HUDEP-2 (cell line): ENCODE results near the gene EXOC3.

Experiments used
- DNase-seq, 76 experiments: peaks; one replicate each; lab custom pipeline; 2025; ENCODE audit not compliant: unreplicated experiment in 76 of 76; lab: John Stamatoyannopoulos, UW

EXOC3 gene

DNA sequence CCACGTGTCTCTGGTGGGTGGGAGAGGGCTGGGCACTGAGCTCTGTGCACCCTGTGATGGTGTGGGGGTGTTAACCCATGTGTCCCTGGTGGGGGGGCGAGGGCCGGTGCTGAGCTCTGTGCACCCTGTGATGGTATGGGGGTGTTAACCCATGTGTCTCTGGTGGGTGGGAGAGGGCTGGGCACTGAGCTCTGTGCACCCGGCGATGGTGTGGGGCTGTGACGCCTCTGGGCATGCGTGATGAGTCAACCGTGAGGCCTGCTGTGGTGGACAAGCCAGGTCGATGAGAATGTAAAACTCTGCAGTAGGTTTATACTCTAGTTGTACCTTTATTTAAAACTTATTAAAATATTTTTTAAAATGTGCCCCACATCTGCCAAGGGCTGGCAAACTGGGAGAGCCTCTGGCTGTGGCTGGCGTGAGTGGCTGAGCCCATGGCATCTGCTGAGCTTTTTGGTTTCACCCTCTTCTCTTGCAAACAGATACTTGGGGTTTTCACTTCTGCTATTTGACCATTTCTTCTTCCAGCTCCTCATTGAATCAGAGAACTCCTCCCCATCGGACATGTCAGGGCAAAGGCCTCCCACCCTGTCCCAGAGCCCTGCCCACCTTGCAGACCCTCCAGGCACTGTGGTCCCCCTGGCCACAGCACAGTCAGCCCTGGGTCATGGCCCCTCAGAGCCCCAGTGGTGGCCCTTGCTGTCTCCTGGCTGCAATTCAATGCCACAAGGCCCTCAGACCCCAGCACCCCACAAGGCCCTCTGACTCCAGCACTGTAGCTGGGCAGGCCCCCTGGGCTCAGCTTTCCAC, 18.5 kb upstream of the EXOC3 start:
- no peak for DNase-seq

DNA sequence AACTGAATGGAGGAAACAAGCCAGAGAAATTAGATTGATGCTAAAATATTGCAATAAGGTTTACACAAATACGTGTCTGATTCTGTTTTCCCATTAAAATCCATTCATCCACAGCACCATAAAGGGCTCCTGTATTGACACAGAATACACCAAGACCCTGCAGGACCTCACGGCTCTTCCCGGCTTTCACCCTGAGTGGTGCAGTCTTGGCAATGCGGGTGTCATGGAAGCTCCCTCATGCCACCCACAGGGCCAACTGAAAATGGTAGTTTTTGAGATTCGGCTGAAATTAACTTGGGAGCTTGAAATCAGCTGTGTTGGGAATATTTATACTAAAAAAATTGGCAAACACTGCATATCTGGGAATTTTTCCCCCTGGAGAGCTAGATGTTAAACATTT, 17.3 kb upstream of the EXOC3 start:
- DNase-seq: peak in 13 of 76 experiments; percentile 4 to 35 (median 13)

DNA sequence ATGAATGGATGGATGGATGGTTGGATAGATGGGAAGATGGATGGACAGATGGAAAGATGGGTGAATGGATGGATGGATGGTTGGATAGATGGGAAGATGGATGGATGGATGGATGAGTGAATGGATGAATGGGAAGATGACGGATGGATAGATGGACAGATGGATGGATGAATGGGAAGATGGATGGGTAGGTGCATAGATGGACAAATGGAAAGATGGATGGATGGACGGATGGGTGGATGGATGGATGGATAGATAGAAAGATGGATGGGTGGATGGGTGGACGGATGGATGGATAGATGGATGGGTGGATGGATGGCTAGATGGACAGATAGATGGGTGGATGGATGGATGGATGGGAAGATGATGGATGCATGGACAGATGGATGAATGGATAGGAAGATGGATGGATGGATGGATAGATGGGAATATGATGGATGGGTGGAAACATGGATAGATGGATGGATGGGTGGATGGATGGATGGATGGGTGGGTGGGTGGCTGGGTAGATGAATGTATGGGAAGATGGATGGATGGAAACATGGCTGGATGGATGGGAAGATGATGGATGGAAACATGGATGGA, 16.5 kb upstream of the EXOC3 start:
- no peak for DNase-seq

DNA sequence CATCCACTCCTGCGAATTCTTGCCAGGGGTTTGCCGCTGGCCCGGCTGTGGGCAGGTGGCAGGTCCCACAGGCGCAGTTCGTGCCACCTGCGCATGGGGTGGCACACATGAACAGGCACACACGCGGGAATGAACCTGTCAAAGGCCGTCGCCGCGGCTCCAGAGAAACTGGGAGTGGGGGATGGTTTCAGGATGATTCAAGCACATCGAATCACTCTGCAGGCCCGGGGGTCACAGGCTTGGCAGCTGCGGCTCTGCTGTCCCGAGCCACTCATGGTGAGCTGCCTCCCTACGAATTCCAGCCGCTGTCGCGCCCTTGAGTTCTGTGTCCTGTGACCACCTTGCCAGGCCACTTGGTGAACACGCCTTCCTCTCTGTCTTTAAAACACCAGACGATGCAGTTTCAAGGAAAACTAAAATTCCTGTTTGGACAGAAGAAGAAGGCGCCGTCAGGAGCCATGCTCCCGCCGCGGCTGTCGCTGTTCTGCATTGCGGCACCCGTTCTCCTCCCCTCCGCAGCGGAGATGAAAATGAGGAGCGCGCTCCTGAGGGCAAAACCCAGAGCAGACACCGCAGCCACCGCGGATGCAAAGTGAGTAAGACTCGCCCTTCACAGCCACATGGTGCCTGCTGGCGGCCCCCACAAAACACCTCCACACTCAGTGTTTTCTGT, 15.4 kb upstream of the EXOC3 start:
- no peak for DNase-seq

DNA sequence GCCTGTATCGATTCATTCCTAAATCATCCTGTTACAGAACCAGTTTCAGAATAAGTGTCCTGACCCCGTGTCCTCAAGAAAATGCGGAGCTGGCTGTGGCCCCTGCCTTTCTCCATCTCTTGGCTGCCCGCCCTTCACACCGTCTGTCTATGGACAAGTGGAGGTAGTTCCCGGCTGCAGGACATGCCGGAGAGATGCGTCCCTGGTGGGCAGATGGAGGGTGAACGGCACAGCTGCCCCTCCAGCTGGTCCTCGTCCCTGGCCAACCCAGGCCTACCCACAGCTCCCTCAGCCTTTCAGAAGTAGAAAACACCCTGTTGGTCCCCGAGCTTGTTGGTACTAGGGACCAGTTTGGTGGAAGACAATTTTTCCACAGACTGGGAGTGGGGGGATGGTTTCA, 14.8 kb upstream of the EXOC3 start:
- no peak for DNase-seq

DNA sequence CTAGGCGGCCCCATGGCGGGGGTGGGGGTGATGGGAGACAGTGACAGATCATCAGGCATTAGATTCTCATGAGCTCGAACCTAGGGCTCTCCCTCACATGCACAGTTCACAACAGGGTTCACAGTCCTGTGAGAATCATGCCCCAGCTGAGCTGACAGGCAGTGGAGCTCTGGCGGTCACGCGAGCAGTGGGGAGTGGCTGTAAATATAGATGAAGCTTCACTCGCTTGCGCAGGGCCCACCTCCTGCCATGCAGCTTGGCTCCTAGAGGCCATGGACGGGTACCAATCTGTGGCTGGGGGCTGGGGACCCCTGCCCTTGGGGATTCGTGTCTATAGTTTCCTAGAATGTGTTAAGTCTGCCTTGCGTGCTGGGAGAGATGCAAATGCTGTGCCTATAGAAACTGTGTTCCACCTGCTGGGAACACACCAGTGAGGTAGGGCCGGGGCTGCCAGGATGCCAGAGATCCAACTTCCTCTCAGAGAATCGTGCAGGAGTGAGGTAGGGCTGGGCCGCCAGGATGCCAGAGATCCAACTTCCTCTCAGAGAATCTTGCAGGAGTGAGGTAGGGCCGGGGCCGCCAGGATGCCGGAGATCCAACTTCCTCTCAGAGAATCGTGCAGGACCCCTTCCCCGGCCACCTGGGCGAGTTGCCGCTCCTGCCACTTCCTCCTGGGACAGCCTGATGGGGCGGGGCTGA, 14.1 kb upstream of the EXOC3 start:
- DNase-seq: no peak

DNA sequence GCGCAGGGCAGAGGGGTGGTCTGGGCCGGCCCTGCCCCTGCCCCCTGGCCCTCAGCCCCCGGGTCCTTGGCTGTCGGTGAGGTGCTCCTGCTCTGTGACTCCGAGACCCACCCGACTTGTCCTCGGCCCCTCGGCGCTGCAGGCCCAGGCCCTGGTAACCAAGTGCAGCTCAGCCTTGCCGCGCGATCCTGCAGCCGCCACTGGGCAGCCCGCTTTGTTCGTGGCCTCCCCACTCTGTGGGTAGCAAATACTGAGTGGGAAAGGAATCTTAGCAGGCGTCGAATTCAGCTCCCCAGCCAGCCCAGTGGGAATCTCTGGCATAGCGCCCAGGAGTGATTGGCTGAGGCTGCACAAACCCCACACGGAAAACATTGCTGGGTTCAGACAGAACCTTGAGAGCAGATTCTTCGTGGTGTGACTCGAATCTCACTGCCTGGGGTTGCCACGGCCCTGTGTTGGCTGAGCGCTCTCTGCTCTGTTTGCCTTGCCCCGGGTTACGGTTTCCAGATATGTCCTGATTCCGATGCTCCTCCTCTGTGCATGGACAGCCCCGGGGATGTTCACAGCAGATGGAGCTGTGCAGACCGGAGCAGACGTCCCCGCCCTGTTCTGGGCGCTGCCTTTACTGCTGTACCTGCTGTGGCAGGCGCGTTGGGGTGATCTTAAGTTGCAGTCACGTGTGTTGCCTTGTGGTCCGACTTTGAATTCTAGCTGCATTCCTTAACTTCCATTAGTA, 13.4 kb upstream of the EXOC3 start:
- no peak for DNase-seq

DNA sequence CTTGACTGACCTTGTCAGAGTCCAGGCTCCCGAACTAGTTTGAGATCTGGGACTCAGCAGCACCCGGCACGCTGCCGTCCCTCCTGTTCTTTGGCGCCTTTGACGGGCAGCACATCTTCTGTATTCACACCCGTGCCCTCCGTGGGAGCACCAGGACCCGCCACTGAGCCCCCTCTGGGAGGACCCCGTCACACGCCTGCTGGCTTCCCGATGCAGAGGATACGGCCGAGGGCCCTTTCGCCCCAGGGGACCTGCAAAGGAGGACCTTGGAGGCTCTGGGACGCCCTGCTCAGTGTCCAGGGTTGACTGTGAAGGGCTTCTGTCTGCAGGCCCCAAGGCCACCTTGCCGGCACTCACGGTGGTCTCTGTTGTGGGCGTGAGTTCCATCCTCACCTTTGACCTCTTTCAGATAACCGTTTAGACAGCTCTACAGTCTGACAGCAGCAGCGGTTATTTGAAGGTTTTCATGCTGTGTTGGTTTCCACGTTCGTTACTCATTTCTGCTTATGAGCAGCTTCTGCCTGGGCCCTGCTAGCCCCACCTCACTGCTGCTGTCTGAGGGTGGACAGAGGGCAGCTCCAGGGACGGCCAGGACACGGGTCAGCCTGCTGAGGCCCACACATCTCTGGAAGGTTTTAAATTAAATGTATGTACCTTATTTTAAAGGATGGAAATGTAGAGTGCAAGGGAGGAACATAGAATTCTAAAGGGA, 12.6 kb upstream of the EXOC3 start:
- DNase-seq: no peak

DNA sequence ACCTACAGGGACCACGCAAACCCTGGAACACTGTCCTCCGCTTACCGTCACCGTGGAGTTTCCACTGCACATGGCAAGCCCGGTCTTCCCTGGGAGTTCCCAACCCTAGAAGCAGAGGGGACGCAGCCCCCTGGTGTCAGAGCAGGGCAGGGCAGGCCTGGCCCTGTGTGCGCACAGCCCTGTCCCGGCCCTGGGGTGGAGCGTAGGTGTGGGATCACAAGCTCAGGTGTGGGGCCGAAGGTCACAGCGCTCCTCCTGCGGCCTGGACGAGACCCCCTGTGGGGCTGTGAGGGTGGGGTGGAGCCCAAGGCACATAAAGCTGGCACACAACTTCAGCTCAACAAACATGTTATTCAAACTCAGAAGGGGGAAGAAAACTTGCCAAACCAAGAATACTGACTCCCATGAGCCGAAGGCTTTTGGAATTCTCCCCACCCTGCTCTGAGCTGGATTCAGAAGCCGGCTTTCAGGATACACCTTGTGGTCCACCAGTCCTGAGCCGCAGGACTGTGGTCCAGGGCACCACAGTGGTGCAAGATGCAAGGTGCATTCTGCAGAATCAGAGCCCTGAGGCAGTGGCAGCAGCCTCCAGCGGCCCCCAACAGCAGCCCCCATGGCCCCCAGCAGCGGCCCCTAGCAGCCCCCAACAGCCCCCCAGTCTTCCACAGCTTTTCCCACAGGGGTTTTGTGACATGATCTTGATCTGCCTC, 11.8 kb upstream of the EXOC3 start:
- DNase-seq: peak in 41 of 76 experiments; percentile 3 to 63 (median 21)

DNA sequence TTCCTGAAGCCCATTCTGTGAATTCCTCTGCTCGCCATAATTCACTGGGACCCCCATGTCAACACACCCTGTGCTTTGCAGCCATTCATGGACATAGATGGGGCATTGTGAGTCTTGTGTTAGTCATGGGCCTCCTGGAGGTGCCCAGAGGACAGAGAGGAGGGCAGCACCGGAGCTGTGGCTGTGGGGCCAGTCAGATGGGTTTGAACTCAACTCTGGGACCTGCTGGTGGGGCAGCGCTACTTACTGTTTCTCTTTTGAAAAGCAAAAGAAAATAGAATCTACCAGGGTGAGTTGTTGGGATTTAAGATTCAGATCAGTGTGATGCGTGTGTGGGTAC, 11.3 kb upstream of the EXOC3 start:
- no peak for DNase-seq

DNA sequence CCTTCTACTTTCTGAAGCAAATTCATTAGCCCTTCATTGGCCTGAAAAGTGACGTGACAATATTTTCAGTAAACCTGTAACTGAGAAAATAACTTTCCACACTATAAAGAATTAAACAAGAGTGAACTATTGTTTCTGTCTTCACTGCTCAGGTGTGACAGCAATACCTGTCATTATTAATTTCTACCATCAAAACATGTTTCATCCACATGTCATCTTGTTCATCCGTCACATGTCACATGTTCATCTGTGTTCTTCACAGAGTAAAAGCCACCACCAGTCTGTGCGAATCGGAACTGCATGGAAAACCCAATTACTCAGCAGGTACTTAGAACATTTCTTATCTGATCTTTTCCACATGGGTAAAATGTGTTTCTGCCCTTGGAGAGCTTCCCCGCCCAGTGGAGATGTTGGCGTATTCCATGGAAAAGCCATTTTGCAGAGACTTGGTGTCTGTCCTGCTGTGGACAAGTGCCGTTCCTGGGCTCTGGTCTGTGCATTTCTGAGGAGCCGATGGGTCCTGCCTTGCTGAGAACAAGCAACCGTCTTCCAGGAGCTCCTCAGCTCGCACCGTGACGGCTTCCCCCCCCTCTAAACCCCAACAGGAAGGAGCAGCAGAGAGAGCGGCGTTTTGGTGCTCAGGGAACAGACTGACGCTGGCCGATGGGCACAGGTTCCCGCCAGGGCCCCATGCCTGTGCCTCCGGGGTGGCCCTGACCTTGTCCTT, 10.6 kb upstream of the EXOC3 start:
- no peak for DNase-seq

DNA sequence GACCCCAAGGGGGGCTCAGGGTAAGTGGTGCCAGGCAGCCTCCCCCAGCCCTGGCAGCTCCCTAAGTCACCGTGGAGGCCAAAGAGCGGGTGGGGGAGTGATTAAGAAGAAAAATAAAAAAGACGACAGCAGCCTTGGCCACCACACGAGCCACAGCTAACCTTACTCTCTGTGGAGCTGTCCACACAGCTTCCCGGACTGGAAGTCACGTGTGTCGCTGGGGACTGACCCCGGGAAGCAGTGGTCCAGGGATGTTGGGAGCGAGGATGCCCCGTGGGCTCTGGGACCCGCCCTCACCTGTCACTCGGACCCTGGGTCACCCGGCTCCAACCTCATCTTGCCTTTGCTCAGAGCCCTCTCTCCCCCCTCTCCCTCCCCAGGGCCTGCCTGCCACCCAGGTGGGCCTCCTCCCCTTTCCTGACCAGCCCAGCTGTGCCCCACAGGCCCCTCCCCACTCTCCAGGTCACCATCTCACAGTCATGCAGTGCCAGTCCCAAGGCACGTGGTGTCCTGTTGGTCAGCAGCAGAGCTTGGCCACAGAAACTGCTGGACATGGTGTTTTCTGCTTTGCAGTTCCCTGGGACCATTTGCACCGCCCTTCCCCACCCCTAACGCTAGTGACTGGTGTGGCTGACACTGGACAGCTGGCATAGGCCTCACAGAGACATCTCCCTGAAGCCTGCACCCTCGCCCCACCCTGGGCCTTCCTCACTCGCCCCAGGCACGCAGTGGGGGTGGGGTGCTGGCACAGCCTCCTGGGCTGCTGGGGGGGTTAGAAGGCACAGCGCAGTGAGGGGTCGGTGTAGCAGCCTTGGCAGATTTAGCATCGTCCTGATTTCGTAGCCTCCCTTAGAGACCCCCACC, 9.8 kb upstream of the EXOC3 start:
- DNase-seq: no peak

DNA sequence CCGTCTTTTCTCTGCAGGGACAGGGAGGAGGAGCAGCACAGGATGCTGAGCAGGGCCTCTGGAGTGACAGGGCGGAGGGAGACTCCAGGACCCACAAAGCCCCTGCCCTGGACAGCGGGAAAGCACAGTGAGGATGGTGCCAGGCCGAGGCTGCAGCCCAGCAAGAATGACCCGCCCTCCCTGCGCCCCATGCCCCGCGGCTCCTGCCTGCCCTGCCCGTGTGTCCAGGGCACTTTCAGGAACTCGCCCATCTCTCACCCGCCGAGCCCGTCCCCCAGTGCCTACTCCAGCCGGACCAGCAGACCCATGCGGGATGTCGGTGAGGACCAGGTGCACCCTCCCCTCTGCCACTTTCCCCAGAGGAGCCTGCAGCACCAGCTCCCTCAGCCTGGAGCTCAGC, 9.1 kb upstream of the EXOC3 start:
- no peak for DNase-seq

DNA sequence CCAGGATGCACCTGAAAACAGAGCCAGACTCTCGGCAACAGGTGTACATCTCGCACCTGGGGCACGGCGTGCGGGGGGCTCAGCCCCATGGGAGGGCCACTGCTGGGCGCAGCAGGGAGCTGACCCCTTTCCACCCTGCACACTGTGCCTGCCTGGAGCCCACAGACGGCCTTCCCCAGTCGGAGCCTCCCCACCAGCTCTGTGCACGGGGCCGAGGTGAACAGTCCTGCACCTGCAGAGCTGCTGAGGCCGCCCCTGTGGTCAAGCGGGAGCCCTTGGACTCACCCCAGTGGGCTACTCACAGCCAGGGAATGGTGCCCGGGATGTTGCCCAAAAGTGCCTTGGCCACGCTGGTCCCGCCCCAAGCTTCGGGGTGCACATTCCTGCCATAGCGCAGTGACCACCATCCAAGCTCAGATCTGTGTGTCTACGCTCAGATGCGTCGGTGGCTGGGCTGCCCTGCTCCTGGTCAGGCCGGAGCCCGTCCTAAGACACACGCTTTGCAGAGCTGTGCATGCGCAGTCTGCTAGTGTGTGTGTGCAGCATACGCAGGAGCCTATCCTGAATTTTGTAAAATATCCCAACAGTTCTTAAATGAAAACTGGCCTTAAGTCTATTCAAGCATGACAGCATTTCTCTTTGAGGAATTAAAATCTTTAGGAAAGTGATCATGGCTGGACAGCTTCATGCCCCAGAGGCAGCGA, 8.4 kb upstream of the EXOC3 start:
- DNase-seq: no peak

DNA sequence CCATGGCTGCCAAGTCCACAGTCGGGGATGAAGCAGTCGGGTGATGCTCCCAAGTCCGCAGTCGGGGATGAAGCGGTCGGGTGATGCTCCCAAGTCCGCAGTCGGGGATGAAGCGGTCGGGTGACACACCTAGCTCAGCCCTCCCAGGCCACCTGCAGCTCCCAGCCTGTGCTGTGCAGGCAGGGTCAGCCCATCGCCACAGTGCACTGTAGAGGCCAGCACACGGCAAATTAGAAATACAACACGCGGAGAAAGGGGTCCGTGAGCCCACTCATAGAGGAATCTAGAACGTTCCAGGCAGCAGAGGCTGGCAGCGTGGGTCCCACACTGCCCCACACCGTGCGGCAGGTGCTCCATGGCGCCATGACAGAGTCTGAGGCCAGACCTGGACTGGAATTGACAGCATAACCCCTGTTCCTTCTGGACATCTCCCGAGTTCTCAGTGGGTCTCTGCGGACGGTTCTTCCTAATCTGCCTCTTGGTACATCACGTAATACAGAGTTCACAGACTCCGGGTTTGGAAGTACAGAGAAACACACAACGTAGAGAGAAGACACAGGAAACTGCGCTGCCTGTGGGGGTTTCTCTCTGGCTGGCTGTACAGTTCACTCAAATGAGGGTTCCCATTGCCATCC, 7.7 kb upstream of the EXOC3 start:
- no peak for DNase-seq

DNA sequence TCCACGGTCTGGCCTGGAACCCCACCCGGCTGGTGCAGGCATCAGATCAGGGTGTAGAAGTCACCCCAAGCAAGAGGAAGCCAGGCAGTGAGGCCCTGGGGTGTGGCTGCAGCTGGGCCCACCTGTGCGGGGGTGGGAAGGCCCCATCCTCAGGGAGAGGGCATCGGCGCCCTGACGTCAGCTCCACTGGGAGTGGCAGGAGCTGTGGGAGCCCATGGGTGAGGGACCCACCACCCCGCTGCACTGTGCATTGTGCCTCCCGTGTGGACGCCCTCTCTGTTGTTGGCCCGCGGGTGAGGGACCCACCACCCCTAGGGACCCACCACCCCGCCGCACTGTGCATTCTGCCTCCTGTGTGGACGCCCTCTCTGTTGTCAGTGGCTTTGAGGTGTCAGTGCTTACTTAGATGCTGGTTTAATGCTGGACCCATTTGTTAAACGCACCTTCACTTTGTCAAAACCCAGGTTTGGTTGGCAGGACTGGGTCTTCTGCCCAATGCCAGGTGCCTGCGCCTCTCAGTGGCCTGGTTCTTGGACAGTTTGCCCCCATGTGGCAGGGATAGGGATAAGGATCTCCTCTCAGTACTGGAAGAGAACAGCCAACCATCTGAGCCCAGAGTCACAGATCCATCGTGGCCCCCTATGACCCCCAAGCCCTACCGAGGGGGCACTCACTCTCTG, 6.9 kb upstream of the EXOC3 start:
- peak in 7 of 76 experiments; percentile 1 to 23 (median 11) for DNase-seq
